Omental fat pad (tissue), 4 donors: Measurements from ENCODE around the gene RPGRIP1L. TPM values are rescaled to one million over a fixed set of nuclear protein-coding genes. Genes with fewer than 3 reads are reported as not detected.

Experiments used
- ATAC-seq: fragments of 150-250 bp; one replicate; pipeline ENCODE4 v1.9.1; 2016; ENCODE audit warnings: mild to moderate bottlenecking, moderate library complexity; ENCODE audit not compliant: low FRiP score
- DNase-seq: peaks from one replicate; pipeline ENCODE4 v3.0.0-alpha.2; 2019; ENCODE audit warnings: low spot score
- total RNA-seq, 4 donors: library from RNA; depleted of rRNA; stranded (reverse); fragments of >200 nt; gene quantifications; one replicate each; pipeline ENCODE4 v1.1.0, GENCODE V29; 2016
- TF ChIP-seq, protein P1 (sequence below), 3 donors: fragments of 450-650 bp; IDR thresholded peaks; one replicate each; pipeline ENCODE4 v1.5.1; 2016 to 2017; ENCODE audit warnings: antibody characterized with exemption in 3 of 3, mild to moderate bottlenecking in 3 of 3, moderate library complexity in 2 of 3

RPGRIP1L gene
- total RNA-seq, 4 donors from 2014 or later, result 3.2 to 5.0 (median 4.1) TPM

DNA sequence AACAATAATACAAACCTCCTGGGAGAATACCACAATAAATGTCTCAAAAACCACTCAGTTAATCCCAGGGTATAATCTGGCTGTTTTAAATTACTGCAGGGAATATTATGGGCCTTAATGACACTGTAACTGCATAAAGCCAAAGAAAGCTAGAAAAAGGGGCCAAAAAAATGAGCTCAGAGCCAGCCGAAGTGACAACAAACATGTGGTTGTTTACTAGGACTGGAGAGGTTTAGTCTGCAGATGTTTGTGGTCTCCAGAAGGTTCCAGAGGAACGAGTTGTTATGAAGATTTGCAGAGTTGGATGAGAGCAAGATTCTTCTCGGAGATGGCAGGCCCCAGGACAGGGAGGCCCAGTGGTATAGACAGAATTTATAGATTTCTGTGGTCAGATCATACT is 103.5 kb downstream of the RPGRIP1L start:
- DNase-seq (no peak), ATAC-seq (no peak)
- TF ChIP-seq, protein P1, sequence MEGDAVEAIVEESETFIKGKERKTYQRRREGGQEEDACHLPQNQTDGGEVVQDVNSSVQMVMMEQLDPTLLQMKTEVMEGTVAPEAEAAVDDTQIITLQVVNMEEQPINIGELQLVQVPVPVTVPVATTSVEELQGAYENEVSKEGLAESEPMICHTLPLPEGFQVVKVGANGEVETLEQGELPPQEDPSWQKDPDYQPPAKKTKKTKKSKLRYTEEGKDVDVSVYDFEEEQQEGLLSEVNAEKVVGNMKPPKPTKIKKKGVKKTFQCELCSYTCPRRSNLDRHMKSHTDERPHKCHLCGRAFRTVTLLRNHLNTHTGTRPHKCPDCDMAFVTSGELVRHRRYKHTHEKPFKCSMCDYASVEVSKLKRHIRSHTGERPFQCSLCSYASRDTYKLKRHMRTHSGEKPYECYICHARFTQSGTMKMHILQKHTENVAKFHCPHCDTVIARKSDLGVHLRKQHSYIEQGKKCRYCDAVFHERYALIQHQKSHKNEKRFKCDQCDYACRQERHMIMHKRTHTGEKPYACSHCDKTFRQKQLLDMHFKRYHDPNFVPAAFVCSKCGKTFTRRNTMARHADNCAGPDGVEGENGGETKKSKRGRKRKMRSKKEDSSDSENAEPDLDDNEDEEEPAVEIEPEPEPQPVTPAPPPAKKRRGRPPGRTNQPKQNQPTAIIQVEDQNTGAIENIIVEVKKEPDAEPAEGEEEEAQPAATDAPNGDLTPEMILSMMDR (IDR thresholded peaks at IDR 0.05), result no peak

DNA sequence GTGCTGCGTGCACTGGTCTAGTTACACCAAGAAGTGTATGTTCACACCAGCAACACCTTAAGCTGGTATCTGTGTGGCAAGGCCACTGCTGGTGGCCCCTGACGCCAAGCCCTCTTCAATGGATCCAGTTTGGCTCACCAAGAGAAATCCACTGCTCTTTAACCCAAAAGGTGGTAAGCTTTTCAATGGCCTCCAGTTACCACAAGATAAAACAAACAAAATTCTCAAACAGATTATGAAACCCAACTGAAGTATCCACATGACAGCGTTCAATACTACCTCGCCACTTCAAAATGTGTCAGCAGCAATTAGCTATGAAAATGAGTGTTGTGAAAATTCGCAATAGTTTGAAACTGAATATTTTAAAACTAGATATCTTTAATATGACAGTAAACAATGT is 104.1 kb downstream of the RPGRIP1L start:
- ATAC-seq (no peak), DNase-seq (no peak)
- TF ChIP-seq, protein P1 (IDR thresholded peaks at IDR 0.05), result no peak

DNA sequence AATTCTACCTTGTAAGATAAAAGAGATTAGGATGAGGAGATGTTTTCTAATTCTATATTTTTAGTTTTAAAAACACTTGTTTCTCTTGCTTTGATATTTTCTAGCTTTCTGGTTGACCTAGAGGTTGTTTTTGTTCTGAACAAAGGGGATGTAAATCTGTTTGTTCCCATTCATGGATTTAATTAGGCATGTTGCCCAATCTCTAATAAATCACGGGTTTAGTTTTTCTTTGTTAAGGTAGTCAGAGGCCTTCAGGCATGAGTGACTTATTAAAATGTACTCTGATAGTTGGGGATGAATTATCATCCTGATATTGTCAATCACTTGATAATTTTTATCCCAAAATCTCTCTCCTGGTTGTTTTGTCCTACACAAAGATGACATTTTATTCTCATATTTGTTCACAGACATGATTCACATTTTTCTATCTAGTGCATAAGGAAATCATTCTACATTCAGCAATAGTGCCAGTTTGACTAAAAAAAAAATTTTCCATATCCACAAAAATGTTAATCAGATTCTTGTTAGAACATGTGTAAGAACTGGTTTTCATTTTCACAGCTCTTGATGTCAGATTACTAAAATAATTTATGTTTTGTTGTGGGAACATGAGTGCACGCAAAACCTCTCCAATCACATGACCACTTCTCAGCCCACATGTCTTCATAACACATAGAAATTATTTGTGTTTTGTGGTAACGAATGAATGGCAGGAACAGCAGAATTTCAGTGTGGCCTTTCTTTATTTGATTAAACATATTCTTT is 105.0 kb downstream of the RPGRIP1L start:
- DNase-seq (no peak), ATAC-seq (no peak)
- TF ChIP-seq, protein P1 (IDR thresholded peaks at IDR 0.05), result no peak

DNA sequence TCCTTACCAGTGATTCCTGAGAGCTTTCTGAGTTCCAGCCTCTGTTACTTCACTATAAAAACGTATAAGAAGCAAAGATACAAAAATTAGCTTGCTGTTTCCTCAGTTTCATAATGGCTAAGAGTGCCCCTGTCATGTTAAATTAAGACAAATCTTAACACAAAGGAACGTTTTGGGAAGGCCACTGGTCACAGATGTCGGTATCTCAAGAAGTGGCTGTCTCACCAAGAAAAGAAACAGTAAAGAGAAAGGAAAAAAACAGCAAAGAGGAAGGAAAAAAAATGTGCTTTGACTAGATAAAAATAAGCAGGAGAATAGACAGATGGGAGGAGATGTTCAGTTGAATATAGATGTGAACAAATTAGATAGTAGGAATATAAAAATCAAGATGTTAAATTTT is 105.9 kb downstream of the RPGRIP1L start:
- TF ChIP-seq, protein P1 (IDR thresholded peaks at IDR 0.05), result no peak
- no peak for ATAC-seq
- DNase-seq, result no peak

DNA sequence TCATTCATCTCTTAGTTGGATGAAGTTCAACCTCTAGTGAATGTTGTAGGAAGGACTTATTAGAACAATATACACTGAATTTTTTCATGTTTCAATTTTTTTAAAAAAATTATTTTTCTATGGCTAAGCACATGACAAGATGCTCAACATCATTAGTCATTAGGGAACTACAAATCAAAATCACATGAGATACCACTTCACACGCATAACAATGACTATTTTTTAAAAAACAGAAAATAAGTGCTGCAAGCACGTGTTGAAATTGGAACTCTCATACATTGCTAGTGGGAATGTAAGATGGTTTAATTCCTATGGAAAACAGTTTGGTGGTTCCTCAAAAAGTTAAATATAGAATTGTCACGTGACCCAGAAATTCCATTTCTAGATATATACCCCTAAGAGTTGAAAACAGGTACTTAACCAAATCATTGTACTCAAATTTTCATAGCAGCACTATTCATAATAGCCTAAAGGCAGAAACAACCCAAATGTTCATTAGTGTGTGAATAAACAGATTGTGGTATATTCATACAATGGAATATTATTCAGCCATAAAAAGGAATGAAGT is 115.5 kb downstream of the RPGRIP1L start:
- DNase-seq (no peak), ATAC-seq (no peak)
- TF ChIP-seq, protein P1 (IDR thresholded peaks at IDR 0.05), result no peak

DNA sequence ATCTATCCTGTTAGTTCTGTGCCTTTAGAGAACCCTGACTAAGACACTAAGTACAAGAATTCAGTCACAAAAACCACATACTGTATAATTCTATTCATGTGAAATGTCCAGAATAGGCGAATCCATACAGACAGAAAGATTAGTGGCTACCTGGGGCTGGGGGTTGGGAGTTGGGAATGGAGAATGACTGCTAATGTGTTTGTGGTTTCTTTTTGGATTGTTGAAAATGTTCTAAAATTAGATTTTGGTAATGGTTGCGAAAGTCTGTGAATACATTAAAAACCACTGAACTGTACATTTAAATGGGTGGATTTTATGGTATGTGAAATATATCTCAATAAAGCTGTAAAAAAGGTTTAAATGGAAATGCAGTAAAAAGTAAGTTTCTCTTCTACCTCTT is 120.3 kb downstream of the RPGRIP1L start:
- TF ChIP-seq, protein P1 (IDR thresholded peaks at IDR 0.05), result no peak
- ATAC-seq (no peak), DNase-seq (no peak)

DNA sequence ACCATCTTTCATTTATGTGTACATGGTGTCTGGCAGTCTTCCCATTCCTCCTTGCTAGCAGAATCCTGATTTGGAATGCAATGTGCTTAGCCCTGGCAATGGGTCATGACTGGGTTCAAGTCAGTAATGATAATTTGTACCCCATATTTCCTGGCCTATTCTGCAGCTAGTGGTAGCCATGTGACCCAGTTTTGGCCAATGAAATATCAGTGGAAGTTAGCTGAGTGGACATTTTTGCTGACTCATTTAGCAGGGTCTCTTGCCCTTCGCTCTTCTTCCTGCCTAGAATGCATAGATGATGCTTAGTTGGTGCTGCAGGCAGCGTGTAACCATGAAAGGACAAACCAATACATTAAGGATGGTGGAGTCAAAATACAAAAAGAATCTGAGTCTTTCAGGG is 121.9 kb downstream of the RPGRIP1L start:
- TF ChIP-seq, protein P1 (IDR thresholded peaks at IDR 0.05), result no peak
- ATAC-seq (no peak), DNase-seq (no peak)
